GM12891 (cell line): ENCODE results near the gene ORM1.

ENCODE experiments used
- POLR2A ChIP-seq: IDR thresholded peaks from 2 replicates; pipeline ENCODE4 v1.6.1; 2011; ENCODE audit warnings: low read depth, low read length, control low read depth
- POLR2AphosphoS5 ChIP-seq: IDR thresholded peaks from 2 replicates; pipeline ENCODE4 v1.6.1; 2011; ENCODE audit warnings: low read depth, low read length, control low read depth
- TAF1 ChIP-seq: IDR thresholded peaks from 2 replicates; pipeline ENCODE4 v1.6.1; 2011; ENCODE audit warnings: low read depth, low read length, control low read depth

DNA sequence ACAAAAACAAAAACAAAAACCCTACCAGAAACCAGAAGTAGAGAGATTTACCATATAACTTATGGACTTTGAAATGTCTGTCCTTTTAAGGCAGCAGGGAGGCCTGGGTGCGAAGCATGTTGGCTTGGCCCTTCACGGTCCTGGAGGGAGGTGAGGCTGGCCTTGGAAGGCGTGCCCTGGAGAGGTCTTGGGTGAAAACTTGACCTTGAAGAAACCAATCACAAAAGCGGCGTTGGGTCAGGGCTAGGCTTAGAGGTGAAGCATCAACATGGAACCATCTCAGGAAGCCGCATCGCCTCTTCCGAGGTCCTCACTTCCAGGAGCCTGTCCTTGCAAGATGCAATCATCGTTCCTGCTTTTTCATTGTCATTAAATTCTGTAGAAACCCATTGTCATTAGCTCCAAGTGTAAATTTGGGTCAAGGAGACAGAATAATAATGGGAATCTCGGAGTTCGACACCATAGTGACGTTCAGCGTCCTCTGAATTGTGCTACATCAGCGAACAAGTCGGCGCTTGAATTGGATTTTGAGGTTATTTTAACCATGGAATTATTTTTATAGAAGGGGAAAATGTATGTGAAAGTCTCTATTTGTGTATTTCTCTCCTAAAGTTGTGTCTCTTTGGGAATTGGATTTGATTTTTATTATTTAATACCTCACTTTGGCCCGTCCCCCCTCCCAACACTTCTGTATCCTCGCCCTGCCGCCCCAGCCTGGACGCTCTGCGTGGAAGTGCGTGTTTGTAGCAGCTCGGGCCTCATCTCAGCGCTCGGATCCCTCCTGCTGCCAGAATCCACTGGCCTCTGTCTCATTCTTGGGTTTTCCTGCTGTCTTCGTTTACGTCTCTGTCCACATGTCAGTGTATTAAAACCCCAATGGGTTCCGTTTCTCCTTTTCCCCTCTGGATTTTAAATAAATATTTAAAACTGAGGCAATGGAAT, 11.1 kb upstream of the ORM1 start:
- TF ChIP-seq POLR2A = no peak
- TF ChIP-seq POLR2AphosphoS5 = no peak
- TF ChIP-seq TAF1 = no peak
